Smooth muscle cell (in vitro differentiated cells): ENCODE data around the gene PFDN6. TPM values are rescaled to one million over a fixed set of nuclear protein-coding genes. Genes with fewer than 3 reads are reported as not detected.
A peak's percentile ranks its signal among the peaks of the same experiment; 100 is the strongest.

Experiments used
- DNase-seq: peaks from one replicate; lab custom pipeline; 2025; ENCODE audit not compliant: unreplicated experiment; lab: John Stamatoyannopoulos, UW
- H2AFZ ChIP-seq: fragments of 200-600 bp; sonication (generic); 2 replicates; pipeline ENCODE4 v1.6.0; 2016; ENCODE audit warnings: antibody characterized with exemption, low read depth, mild to moderate bottlenecking
- H3F3A ChIP-seq: fragments of 200-600 bp; sonication (generic); 2 replicates; pipeline ENCODE4 v1.6.0; 2017; ENCODE audit warnings: antibody characterized with exemption, low read depth
- H3K27ac ChIP-seq: fragments of 200-600 bp; sonication (generic); 2 replicates; pipeline ENCODE4 v1.5.1; 2016; ENCODE audit warnings: low read depth, mild to moderate bottlenecking
- H3K27me3 ChIP-seq: fragments of 200-600 bp; sonication (generic); 2 replicates; pipeline ENCODE4 v1.6.1; 2016; ENCODE audit warnings: low read depth, mild to moderate bottlenecking
- H3K36me3 ChIP-seq: fragments of 200-600 bp; sonication (generic); 2 replicates; pipeline ENCODE4 v1.5.1; 2016; ENCODE audit warnings: low read depth
- H3K4me1 ChIP-seq: fragments of 200-600 bp; sonication (generic); 2 replicates; pipeline ENCODE4 v1.5.1; 2016; ENCODE audit warnings: low read depth
- H3K4me2 ChIP-seq: fragments of 200-600 bp; sonication (generic); 2 replicates; pipeline ENCODE4 v1.6.0; 2016; ENCODE audit warnings: mild to moderate bottlenecking
- H3K4me3 ChIP-seq: fragments of 200-600 bp; sonication (generic); 2 replicates; pipeline ENCODE4 v1.5.1; 2016; ENCODE audit warnings: mild to moderate bottlenecking
- H3K79me2 ChIP-seq: fragments of 200-600 bp; sonication (generic); 2 replicates; pipeline ENCODE4 v1.6.0; 2016; ENCODE audit warnings: low read depth, mild to moderate bottlenecking
- H3K9ac ChIP-seq: fragments of 200-600 bp; sonication (generic); 2 replicates; pipeline ENCODE4 v1.6.0; 2016; ENCODE audit warnings: low read depth
- H3K9me3 ChIP-seq: fragments of 200-600 bp; sonication (generic); replicated peaks from 2 replicates; pipeline ENCODE4 v1.5.1; 2016; ENCODE audit warnings: low read depth
- H4K20me1 ChIP-seq: fragments of 200-600 bp; sonication (generic); 2 replicates; pipeline ENCODE4 v1.6.0; 2016; ENCODE audit warnings: low read depth
- CTCF ChIP-seq: fragments of 200-600 bp; sonication (generic); IDR thresholded peaks from 2 replicates; pipeline ENCODE4 v1.5.1; 2017; ENCODE audit warnings: borderline replicate concordance, mild to moderate bottlenecking, antibody characterized with exemption; ENCODE audit not compliant: insufficient read depth, poor library complexity, severe bottlenecking
- WGBS: methylation state at CpG from one replicate; pipeline ENCODE4 v1.1.7; 2016; ENCODE audit warnings: low lambda C conversion rate; 5-methylcytosine and 5-hydroxymethylcytosine counted together
- polyA plus RNA-seq: library from polyadenylated mRNA; unstranded; fragments of >200 nt; fragmentation: Nextera tagmentation; extraction: Ambion mirVana; gene quantifications from 2 replicates; pipeline ENCODE4 v1.2.1, GENCODE V29; 2016
- total RNA-seq: library from RNA; depleted of rRNA; stranded (reverse); fragments of >200 nt; gene quantifications from 2 replicates; pipeline ENCODE4 v1.2.3, GENCODE V29; 2014

PFDN6 gene
- total and polyA plus RNA-seq, 2 experiments from 2014 or later: 23.1 to 33.8 TPM

- peaks cover 20% of the 10 kb centered on the region for H3K4me1 ChIP-seq
- peak within 1 kb of the TSS; percentile 96 for H3K27ac ChIP-seq
- no peak for TF ChIP-seq CTCF
- peaks cover 16% of the 10 kb centered on the region for H3F3A ChIP-seq
- H3K4me3 ChIP-seq: peak within 1 kb of the TSS; percentile 71
- peak within 1 kb of the TSS; percentile 88 for H3K9ac ChIP-seq
- WGBS: 2% methylated on average over 46 of the region's 47 CpGs
- H3K79me2 ChIP-seq: peaks cover 39% of the 10 kb centered on the region
- peak; percentile 69 for DNase-seq
- no peaks in the 10 kb centered on the region for H3K27me3 ChIP-seq
- H3K36me3 ChIP-seq: no peaks in the 10 kb centered on the region
- no peaks in the 10 kb centered on the region for H3K9me3 ChIP-seq
- H4K20me1 ChIP-seq: peaks cover 45% of the 10 kb centered on the region
- peak within 1 kb of the TSS; percentile 1 for H2AFZ ChIP-seq
- H3K4me2 ChIP-seq: peak within 1 kb of the TSS; percentile 98
Observed at GRCh38 chr6:33313709-33314514, 24.5 kb downstream of the PFDN6 start, which contains the start of gene TAPBP. Gene TAPBP (minus strand): TSS chr6:33314078. CDS start chr6:33314041, 37 bp downstream.

- H3K4me3 ChIP-seq: peak overlapping the region; percentile 71
- H2AFZ ChIP-seq: no peak overlapping the region
- H3K27ac ChIP-seq: peak overlapping the region; percentile 96
- peaks cover 39% of the 10 kb centered on the region for H4K20me1 ChIP-seq
- H3K27me3 ChIP-seq: no peaks in the 10 kb centered on the region
- peak; percentile 47 for DNase-seq
- H3K79me2 ChIP-seq: peaks cover 38% of the 10 kb centered on the region
- TF ChIP-seq CTCF: no peak
- no peaks in the 10 kb centered on the region for H3K36me3 ChIP-seq
- peak overlapping the region; percentile 88 for H3K9ac ChIP-seq
- no peaks in the 10 kb centered on the region for H3K9me3 ChIP-seq
- WGBS: 7% methylated on average over 10 of the region's 10 CpGs
- peak overlapping the region; percentile 98 for H3K4me2 ChIP-seq
- H3K4me1 ChIP-seq: peaks cover 20% of the 10 kb centered on the region
- H3F3A ChIP-seq: peaks cover 21% of the 10 kb centered on the region
Observed at GRCh38 chr6:33314515-33314942, 25.1 kb downstream of the PFDN6 start.

GRCh38 chr6:33314943-33315792, 25.8 kb downstream of the PFDN6 start:
- H3K4me1 ChIP-seq: peaks cover 23% of the 10 kb centered on the region
- WGBS: 47% methylated on average over 47 of the region's 47 CpGs
- H2AFZ ChIP-seq: no peak overlapping the region
- H3K4me3 ChIP-seq: peak overlapping the region; percentile 71
- H4K20me1 ChIP-seq: peaks cover 33% of the 10 kb centered on the region
- H3F3A ChIP-seq: peaks cover 27% of the 10 kb centered on the region
- TF ChIP-seq CTCF: no peak
- H3K4me2 ChIP-seq: peak overlapping the region; percentile 98
- H3K79me2 ChIP-seq: peaks cover 38% of the 10 kb centered on the region
- peak overlapping the region; percentile 88 for H3K9ac ChIP-seq
- no peak for DNase-seq
- no peaks in the 10 kb centered on the region for H3K9me3 ChIP-seq
- no peaks in the 10 kb centered on the region for H3K36me3 ChIP-seq
- H3K27me3 ChIP-seq: no peaks in the 10 kb centered on the region
- H3K27ac ChIP-seq: peak overlapping the region; percentile 96
